IPS-NIHi7 (cell line): ENCODE data around the gene NECTIN4.

Experiments used
- DNase-seq: peaks from one replicate; pipeline ENCODE4 v3.0.0; 2012; ENCODE audit warnings: mixed read lengths; ENCODE audit errors: extremely low spot score

Gene NECTIN4

GRCh38 chr1:161111527-161111926, 22.2 kb upstream of the NECTIN4 start:
- DNase-seq: no peak

GRCh38 chr1:161111117-161111516, 21.8 kb upstream of the NECTIN4 start:
- DNase-seq: no peak

DNA sequence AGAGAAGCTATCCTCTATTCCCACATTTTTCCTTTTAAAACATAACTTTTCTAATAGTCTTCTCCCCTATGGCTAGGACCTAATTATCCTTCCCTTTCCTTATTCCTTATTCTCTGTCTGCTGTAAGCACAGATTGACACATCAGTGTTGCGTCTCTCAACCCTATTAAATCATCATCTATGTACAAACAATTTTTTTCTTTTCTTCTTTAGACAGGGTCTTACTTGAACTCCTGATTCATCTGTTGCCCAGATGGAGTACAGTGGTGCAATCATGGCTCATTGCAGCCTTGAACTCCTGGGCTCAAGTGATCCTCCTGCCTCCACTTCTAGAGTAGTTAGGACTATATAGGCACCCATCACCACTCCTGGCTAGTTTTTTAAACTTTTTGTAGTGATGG, 17.1 kb upstream of the NECTIN4 start:
- no peak for DNase-seq

GRCh38 chr1:161100556-161100955, 11.2 kb upstream of the NECTIN4 start:
- no peak for DNase-seq

DNA sequence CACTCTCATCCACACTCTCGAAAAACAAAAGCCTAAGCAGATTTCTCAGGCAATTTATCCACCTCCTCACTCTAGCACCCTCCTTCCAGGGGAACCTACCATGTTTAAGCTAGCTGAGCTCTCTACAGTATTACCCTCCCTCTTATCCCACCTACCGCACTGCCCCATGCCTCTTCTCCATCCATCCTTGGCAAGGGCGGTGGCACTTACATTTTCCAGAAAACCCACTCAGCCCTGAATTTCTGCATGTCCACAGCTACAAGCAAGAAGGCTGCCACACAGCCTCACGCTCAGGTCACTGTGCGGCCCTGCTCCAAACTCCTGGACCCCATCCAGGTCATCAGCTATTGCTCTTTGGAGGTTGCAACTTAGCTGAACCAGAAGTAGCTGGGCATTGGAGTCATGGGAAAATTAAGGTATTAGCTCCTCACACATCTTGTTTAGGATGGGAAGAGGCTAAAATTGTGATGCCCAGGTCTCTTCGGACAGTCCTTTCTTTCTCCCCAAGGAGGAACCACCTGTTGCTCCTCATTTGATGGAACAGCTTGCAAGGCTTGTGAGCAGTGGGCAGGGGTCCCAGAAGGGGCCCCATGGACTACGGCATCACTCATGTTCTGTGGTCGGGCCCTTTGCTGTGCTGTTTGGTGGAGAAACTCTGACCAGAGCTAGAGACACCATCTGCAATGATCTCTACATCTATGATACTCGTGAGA, 9.9 kb upstream of the NECTIN4 start:
- DNase-seq: no peak

DNA sequence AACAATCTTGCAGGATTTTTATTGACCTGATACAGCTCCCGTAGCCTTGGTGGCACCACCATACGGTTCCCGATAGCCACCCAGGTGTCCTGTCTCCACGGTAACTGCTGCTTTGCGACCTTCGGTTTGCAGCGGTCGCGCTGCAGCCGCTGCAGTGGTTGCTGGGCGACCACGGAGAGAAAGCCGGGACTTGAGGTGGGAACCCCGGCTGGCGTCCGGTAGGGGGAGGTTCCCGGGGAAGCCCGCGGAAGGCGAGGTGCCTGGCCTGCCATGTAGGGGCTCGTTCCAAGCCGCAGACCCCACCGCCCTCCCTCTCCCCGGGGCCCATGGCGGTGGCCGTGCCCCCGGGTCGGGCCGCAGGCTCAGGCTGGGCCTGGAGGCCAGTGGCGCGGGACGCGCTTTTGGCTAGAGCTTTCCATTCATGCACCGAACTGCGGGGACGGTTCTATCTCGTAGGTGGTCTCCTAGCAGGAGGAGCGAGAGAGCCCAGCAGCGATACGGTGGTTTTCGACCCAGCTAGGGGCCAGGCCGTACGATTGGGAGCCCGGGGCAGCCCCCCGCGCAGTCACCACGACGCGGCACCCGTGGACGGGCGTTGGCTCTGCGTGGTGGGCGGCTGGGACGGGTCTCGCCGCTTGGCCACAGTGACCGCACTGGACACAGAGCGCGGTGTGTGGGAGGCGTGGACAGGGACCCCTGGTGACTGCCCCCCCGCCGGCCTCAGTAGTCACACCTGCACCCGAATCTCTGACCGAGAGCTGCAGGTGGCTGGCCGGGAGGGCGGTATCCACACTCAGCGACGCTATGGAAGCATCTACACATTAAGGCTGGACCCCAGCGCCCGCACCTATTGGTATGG, 9.1 kb upstream of the NECTIN4 start, which contains the start of gene KLHDC9:
Gene KLHDC9, plus strand, starts transcription at position 152 of the 859 bp plus-strand sequence. Its CDS starts 175 bp downstream, at position 327.
- peak; percentile 96 for DNase-seq

- DNase-seq: no peak
These were observed 7.2 kb upstream of the NECTIN4 start for GRCh38 chr1:161096530-161096929.

- DNase-seq: no peak
These were observed 6.7 kb upstream of the NECTIN4 start for GRCh38 chr1:161096015-161096414.

DNA sequence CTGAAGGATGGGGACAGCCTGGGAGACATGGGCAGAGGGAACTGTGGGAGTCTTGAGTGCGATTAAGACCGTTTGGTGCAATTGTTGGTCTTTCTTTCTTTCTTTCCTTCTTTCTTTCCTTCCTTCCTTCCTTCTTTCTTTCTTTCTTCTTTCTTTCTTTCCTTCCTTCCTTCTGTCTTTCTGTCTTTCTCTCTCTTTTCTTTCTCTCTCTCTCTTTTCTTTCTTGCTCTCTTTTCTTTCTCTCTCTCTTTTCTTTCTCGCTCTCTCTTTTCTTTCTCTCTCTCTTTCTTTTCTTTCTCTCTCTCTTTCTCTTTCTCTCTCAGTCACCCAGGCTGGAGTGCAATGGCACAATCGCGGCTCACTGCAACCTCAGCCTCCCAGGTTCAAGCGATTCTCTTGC, 5.9 kb upstream of the NECTIN4 start:
- no peak for DNase-seq

- DNase-seq: no peak
These were observed 5.1 kb upstream of the NECTIN4 start for GRCh38 chr1:161094481-161094880.

DNA sequence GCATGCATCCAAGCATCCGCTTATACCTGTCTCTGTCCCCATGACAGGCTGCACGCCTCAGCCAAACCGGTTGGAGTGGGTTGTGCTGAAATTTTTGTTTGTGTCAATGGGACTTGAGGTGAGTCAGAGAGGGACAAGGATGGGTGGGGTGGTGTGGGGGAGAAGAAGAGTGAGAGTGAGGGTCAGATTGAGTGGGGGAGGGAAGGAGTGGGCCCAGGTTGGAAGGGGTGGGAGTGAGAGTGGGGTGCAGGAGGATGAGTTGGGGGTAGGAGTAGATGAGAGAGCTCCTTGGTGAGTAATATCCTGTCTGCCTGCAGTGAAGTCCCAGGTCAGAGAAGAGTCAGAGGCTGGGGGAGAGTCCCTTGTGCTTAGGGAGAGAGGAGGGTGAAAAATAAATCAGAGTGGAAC, 3.3 kb upstream of the NECTIN4 start:
- DNase-seq: no peak

GRCh38 chr1:161091796-161092507, 2.6 kb upstream of the NECTIN4 start:
- DNase-seq: no peak

GRCh38 chr1:161091093-161091492, 1.7 kb upstream of the NECTIN4 start:
- DNase-seq: no peak

GRCh38 chr1:161090617-161091016, 1.3 kb upstream of the NECTIN4 start:
- DNase-seq: no peak

DNA sequence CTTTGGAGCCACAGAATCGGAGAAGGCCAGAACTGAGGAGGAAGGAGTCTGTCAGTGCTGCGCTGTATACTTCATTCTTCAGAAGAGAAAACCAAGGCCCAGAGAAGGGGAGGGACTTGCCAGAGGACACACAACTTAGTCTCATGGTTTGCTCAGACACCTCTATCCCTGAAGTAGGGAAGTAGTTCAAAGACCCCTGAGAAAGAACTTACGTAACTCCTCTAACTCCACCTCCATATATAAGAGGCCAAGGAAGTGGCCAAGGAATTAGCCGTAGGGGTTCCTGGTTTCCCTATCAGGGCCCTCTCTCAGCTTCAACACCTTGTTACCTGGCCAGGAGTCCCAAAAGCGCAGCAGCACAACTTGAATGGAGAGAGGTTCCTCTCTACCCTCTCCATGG, 580 bp upstream of the NECTIN4 start:
- DNase-seq: no peak

DNA sequence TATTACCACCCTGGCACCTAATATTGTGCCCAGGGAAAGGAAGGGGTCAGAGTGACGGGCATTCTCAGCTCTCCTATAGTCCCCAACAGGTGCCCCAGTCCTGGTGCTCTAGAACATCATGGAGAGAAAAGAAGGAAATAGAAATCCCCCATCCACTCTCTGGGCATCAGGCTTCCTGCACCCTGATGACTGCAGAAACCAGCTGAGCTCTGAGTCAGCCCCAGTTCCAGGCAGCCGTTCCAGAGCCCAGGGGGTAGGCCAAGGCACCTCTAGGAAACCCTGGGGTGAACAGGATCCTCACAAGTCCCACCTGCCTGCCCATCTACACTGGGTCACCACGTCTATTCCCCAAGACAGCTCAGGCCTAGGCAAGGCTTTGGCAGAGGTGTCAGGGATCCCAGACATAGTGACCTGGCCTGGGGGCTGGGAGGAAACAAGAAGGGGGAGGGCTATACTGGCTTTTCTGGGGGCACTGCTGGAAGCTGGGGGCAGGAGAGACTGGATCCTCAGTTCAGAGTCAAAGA, 709 bp downstream of the NECTIN4 start:
- no peak for DNase-seq

- no peak for DNase-seq
These were observed 2.9 kb downstream of the NECTIN4 start for GRCh38 chr1:161086457-161086856.

- no peak for DNase-seq
These were observed 4.2 kb downstream of the NECTIN4 start for GRCh38 chr1:161085165-161085564.

GRCh38 chr1:161084597-161084988, 4.8 kb downstream of the NECTIN4 start:
- no peak for DNase-seq

GRCh38 chr1:161083748-161084596, 5.4 kb downstream of the NECTIN4 start:
- DNase-seq: no peak
